ENCODE data around the gene SCAP.

Gene SCAP

DNA sequence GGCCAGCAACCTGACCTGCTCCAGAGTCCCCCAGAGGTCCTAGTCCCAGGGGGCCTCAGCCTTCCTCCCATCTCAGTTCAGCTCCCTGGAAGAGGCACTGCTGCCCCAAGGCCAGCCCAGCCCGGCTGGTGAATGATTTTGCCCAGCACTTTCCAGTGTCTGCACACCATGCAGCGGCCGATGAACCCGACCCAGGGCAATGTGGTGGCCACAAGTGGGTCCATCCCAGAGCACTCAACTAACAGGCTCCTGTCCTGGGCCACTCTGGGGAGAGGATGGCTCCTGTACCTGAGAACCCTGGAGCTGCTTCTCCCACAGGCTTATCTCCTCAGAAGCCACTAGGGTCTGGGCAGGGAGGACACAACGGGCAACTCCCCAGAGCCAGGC lies 55.7 kb downstream of the SCAP start:
- TF ChIP-seq, protein P1, sequence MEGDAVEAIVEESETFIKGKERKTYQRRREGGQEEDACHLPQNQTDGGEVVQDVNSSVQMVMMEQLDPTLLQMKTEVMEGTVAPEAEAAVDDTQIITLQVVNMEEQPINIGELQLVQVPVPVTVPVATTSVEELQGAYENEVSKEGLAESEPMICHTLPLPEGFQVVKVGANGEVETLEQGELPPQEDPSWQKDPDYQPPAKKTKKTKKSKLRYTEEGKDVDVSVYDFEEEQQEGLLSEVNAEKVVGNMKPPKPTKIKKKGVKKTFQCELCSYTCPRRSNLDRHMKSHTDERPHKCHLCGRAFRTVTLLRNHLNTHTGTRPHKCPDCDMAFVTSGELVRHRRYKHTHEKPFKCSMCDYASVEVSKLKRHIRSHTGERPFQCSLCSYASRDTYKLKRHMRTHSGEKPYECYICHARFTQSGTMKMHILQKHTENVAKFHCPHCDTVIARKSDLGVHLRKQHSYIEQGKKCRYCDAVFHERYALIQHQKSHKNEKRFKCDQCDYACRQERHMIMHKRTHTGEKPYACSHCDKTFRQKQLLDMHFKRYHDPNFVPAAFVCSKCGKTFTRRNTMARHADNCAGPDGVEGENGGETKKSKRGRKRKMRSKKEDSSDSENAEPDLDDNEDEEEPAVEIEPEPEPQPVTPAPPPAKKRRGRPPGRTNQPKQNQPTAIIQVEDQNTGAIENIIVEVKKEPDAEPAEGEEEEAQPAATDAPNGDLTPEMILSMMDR (IDR thresholded peaks at IDR 0.05): no peak

DNA sequence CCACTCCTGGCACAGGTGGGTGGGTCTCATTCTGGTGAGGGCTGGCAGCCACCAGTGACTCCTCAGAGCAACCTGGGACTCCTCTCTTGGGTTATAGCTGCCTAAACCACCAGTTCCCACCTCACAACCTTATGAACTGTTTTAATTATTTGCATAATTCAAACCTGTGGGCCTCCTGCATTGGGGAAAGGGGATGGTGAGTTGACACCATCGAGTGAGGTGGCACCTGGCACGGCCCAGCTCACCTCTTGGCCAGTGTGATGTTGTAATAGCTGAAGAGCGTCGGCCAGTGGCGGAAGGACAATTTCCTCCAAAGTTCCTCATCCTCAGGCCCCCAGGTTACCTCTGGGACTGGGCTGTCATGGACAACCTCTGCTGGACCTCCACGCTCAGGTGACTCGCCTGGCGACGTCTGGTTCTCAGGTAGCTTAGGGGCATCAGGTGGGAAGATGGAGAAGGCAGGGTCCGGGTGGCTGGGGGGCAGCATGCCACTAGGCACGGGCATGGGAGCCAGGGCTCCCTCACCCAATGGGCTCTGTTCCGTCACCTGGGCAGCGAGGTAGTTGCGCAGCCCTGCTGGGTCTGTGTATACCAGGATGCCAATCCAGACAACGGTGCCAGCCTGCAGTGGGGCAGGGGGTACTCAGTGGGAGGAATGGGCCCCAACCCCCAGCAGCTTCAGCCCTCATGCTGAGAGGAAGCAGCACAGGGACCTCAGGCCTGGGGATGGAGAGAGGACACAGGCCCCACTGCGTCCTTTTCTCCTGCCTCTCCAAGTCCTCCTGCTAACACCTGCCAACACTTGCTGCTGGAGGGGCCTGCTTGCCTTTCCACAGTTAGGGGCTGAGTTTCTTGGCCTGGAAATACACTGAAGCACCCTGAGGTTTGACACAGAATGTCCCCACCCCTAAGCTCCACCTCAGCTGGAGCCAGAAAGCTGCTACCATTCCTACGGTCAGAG lies 56.4 kb downstream of the SCAP start:
- TF ChIP-seq, protein P1 (IDR thresholded peaks at IDR 0.05): no peak

DNA sequence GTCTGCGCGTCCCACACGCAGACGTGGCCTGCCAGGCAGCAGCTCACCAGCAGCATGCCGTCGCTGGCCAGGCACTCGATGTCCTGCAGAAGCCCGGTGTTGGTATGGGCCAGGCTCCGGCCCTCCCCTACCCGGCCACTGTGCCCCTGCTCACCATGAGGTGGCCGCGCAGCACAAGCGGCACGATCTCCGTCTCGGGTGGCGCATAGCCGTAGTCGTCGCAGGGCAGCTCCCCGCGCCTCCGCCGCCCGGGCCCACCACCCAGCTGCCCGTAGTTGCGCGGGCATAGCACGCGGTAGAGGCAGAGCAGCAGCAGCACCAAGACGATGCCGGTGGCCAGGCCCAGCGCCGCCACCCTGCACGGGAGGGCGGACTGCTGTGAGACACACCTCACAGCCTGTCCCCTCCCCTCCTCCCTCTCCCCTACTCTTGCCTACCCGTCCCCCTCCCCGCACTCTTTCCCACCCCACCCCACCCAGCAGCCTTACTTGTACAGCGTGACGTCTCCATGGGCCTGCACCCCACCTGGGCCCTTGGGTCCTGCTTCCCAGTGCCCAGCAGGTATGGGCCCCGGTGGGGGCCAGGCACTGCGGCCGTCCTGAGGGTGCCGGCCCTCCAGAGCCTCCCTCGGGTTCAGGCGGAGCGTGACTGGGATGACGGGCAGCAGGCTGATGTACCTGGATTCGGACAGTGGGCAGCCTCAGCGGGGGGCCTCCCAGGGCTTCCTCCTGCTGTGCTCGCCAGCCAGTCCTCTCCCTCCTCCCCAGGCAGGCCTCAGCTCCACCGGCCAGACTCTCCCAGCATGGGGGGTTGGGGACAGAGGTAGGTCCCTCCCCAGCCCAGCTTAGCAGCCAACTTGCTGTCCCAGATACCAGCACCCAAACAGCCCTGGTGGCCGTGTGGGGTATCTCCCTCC lies 57.3 kb downstream of the SCAP start:
- TF ChIP-seq, protein P1 (IDR thresholded peaks at IDR 0.05): no peak

DNA sequence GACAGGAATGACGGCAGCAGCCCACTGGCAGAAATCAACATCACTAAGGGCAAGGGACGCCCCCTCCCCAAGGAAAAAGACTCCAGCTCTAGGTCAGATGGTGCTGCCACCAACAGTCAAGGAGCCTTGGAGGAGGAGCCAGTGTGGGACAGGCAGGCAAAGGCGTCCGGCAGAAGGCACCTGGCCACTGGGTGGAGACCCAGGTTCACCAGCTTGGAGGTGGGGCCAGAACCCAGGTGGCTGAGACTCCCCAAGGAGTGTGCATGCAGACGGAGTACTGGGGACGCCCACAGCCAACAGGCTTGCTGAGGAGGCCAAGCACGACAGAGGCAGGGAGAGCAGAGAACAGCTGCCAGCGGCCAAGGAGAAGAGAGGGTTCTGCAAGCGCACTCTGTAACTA lies 59.7 kb downstream of the SCAP start:
- TF ChIP-seq, protein P1 (IDR thresholded peaks at IDR 0.05): no peak

DNA sequence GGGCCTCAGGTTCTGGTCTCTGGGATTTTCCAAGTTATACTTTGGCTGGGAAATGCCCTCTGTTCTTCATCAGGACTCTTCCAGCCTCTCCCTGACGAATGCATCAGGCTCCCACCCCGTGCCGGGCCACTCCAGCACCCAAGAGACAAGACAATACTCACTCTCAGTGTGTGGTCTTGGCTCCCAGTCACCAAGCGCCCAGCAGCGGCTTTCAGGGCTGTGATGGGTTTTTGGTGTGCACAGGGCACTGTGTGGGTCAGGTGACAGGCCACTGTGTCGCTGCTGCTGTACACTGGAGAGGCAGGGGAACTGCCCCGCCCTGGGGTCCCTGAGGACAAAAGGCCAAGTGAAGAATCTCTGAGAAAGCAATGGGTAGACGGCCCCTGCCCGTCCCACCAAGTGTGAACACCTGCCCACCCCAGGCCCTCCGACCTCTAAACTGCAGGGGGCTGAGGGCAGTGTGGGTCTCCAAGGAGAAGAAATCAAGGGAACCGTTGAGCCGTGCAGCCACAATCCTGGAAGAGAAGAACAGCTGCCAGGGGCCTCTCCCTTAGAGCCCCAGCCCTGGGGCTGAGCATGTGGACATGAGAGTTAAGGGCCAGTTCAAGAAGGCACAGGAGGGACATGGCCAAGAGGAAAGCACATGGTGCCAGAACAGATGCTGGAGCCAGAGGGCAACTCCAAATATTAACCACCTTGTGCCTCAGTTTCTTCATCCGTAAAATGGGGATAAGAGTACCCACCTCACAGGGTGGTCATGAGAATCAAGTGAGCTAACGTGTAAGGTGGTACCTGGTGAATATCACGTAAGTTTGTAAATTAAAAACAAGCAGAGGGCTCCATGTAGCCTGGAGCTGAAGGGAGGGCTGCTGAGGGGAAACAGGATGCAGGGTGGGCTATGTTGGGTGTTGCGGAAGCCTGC lies 60.8 kb downstream of the SCAP start:
- TF ChIP-seq, protein P1 (IDR thresholded peaks at IDR 0.05): no peak

DNA sequence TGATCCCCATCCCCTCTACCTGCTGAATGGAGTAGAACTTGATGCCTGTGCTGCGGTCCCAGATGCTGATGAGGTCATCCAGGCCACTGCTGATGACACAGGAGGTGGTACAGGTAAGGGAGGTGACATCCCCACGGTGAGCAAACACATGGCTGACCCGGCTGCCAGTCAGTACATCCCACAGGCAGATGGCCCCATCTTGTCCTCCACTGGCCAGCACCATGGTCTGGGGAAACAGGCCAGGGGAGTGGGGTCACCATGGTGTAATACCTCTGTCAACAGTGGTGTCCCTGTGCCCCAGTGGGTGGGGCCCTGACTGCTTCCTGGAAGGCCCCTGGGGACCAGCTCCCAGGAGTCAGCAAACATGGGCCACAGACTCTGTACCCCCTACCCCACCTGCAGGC lies 61.6 kb downstream of the SCAP start:
- TF ChIP-seq, protein P1 (IDR thresholded peaks at IDR 0.05): no peak

DNA sequence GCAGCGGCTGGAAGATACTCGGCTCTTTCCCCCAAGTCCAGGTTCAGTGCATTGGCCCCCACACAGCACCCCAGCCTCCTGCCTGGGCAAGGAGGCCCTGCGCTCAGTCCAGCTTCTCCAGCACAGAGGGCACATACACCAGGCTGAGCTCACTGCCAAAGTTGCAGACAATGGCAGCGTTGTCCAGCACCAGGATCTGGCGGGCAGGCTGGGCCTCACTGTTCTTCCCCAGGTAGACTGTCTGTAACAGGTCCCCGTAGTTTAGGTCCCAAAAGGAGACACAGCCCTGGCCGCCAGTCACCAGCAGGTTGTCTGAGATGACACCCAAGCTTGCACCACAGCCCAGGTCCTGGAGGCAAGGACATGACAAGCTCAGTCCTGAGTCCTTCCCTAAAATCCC lies 62.0 kb downstream of the SCAP start:
- TF ChIP-seq, protein P1 (IDR thresholded peaks at IDR 0.05): no peak

All from LNCAP (cell line).